ENCODE results near the gene JAML.

- TF ChIP-seq CTCF (IDR thresholded peaks at IDR 0.05) (no peak), POLR2A (IDR thresholded peaks at IDR 0.05) (no peak)
These were observed 7.8 kb upstream of the JAML start for GRCh38 chr11:118232659-118233058.

Measured in sigmoid colon (tissue), 3 donors.